ENCODE data around the gene ZNF644.

ZNF644 gene

DNA sequence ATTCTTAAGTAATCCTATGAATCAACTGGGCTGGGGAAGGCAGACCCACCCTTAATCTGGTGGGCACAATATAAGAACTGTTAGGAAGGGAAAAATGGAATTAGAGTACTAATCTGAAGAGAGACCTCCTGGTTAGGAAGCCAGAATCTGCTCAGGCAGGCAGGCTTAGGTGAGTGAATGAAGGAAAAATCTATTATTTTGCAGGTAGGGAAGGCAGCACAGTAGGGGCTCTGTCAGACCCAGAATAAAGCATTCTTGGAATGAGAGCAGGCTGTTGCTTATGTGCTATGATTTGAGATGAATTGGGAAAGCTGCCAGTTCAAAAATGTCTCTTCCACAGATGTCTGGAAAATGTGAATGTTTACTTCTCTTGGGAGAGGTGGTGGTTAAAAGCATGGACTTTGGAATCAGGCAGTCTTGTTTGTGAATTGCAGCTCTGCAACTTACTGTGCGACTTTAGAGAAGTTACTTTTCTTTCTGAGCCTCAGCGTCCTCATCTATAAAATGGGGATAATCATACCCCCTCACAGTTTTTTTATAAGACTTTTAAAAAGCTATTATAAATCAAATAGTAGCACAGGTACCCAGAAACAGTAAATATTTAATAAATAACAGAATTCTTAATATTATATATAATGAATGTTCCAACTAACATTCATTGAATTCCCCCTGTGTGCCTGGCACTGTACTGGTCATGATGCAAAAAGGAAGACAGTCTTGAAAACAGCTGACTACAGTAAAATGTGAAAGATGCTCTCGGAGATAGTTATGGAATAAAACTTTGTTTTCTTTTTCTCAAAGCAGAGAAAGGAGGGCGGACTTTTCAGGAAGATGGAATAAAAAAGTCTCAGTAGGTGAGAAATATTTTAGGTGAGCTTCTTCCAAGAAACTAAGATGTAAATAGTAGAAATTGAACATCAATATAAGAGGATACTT is 15.3 kb upstream of the ZNF644 start:
- H3K36me3 ChIP-seq (ENCODE audit: insufficient read depth, low read length) = no peaks in the 10 kb centered on the region
- no peaks in the 10 kb centered on the region for H3K4me1 ChIP-seq (ENCODE audit: insufficient read depth, low read length)
- no peaks in the 10 kb centered on the region for H3K9me3 ChIP-seq (ENCODE audit: control insufficient read depth, insufficient read depth, low read length)
- no peak overlapping the region for H3K9ac ChIP-seq (ENCODE audit: low read depth, low read length)

DNA sequence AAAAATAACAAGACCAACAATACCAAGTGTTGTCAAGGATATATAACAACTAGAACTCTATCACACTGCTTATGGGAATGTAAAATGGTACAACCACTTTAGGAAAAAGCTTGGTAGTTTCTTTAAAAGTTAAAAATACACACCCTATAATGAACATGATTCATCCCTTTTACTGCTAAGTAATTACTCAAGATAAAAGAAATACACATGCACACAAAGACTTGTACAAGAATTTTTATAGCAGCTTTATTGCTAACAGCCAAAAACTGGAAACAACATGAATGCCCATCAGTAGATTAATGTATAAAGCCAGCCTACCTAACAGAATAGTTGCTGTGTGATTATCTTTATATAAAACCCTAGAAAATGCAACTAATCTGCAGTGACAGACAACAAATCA is 10.5 kb upstream of the ZNF644 start:
- Histone ChIP-seq H3K36me3 (ENCODE audit: insufficient read depth, low read length) (no peaks in the 10 kb centered on the region), H3K9ac (ENCODE audit: low read depth, low read length) (no peak overlapping the region), H3K4me1 (ENCODE audit: insufficient read depth, low read length) (no peaks in the 10 kb centered on the region), H3K9me3 (ENCODE audit: control insufficient read depth, insufficient read depth, low read length) (no peaks in the 10 kb centered on the region)

DNA sequence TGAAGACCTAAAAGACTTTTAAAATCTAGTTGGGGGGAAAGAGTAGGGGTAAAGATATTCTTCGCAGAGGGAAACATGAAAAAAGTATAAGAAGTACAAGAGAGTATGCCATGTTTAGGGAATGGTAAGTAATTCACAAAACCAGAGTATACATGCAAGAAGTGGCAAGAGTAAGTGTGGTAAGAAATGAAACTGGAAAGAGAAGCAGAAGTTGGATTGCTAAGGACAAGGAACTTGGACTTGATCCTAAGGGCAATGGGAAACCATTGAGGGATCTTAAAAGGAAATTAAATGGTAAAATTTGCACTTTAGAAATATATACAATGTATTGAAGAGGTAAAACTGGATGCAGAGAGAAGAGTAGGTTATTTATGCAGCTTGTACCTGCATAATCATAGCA is 9.2 kb upstream of the ZNF644 start:
- no peaks in the 10 kb centered on the region for H3K4me1 ChIP-seq (ENCODE audit: insufficient read depth, low read length)
- no peaks in the 10 kb centered on the region for H3K36me3 ChIP-seq (ENCODE audit: insufficient read depth, low read length)
- H3K9ac ChIP-seq (ENCODE audit: low read depth, low read length) = no peak overlapping the region
- H3K9me3 ChIP-seq (ENCODE audit: control insufficient read depth, insufficient read depth, low read length) = no peaks in the 10 kb centered on the region

DNA sequence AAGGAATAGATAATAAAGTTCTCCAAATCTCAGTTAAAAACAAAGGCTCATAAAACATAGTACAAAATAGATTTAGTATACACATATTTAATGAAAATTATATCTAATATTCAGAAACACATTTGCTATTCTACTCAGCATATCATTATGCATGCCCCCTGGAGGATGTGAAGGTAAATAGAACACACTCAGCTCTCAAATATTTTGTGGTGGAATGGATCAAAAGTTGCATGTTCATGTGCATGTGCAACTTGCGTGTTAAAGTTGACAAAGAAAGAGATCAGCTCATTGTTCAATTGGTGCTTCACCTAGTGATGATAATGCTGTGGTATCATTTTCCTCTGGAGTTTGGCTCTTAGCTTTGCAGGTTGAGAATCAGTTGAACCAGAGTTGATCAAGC is 4.9 kb upstream of the ZNF644 start:
- Histone ChIP-seq H3K4me1 (ENCODE audit: insufficient read depth, low read length) (peaks cover 9% of the 10 kb centered on the region), H3K36me3 (ENCODE audit: insufficient read depth, low read length) (no peaks in the 10 kb centered on the region), H3K9ac (ENCODE audit: low read depth, low read length) (no peak overlapping the region), H3K9me3 (ENCODE audit: control insufficient read depth, insufficient read depth, low read length) (no peaks in the 10 kb centered on the region)

DNA sequence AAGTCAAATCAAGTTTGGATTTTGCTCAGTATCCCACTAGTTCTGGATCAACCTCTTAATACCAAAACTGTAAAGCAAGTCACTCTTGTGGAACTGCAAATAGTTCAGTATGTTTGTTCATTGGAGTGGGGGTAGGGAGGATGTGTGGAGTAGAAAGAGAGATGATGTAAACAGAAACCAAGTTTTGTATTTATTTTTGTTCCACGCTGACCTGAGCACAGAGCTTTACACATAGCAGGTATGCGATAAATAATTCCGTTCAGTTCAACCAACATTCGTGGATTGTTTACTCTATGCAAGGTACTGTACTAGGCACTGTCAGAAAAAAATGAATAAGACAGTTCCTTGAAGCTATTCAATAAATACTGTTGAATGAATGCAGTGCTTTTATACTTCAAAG is 4.5 kb upstream of the ZNF644 start:
- H3K9me3 ChIP-seq (ENCODE audit: control insufficient read depth, insufficient read depth, low read length) = no peaks in the 10 kb centered on the region
- H3K4me1 ChIP-seq (ENCODE audit: insufficient read depth, low read length) = peaks cover 9% of the 10 kb centered on the region
- no peaks in the 10 kb centered on the region for H3K36me3 ChIP-seq (ENCODE audit: insufficient read depth, low read length)
- no peak overlapping the region for H3K9ac ChIP-seq (ENCODE audit: low read depth, low read length)

DNA sequence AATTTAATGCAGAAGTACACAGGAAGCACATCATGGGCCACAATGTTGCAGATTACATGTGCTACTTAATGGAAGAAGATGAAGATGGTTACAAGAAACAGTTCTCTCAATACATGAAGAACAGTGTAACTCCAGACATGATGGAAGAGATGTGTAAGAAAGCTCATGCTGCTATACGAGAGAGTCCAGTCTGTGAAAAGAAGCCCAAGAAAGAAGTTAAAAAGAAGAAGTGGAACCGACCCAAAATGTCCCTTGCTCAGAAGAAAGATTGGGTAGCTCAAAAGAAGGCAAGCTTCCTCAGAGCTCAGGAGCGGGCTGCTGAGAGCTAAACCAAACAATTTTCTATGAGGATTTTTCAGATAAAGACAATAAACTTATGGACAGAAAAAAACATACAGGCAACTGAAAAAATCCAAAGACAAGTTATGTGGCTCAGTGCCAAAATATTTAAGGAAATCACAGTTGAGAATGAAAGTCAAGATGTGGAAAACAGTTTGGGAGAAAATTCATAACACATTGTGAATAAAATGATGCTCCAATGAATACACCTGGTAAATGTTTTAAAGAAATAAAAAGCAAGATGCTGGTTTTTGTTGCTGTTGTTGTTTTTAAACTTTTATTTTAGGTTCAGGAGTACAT is 2.8 kb upstream of the ZNF644 start:
- Histone ChIP-seq H3K9ac (ENCODE audit: low read depth, low read length) (no peak overlapping the region), H3K9me3 (ENCODE audit: control insufficient read depth, insufficient read depth, low read length) (no peaks in the 10 kb centered on the region), H3K36me3 (ENCODE audit: insufficient read depth, low read length) (no peaks in the 10 kb centered on the region), H3K4me1 (ENCODE audit: insufficient read depth, low read length) (peaks cover 9% of the 10 kb centered on the region)

DNA sequence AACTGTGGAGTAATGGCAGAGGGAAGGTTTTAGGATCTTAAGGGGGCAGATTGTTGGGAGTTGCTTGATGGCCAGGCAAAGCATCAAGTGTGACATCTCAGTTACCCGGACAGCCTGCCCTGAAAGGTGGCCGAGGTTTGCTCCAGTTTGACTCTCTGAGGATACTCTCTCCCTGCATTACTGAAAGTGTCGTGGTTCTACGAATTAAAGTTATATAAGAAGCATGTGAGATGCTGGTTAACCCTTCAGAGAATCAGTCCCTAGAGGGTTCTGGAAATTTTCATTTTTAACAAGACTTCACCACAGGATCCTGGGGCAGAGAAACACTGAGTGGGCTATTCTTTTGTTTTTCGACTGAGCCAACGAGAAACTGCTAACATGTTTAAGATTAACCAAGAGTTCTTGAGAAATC is 689 bp upstream of the ZNF644 start:
- Histone ChIP-seq H3K9ac (ENCODE audit: low read depth, low read length) (peak overlapping the region; percentile 90), H3K4me1 (ENCODE audit: insufficient read depth, low read length) (peaks cover 9% of the 10 kb centered on the region), H3K36me3 (ENCODE audit: insufficient read depth, low read length) (no peaks in the 10 kb centered on the region), H3K9me3 (ENCODE audit: control insufficient read depth, insufficient read depth, low read length) (no peaks in the 10 kb centered on the region)

DNA sequence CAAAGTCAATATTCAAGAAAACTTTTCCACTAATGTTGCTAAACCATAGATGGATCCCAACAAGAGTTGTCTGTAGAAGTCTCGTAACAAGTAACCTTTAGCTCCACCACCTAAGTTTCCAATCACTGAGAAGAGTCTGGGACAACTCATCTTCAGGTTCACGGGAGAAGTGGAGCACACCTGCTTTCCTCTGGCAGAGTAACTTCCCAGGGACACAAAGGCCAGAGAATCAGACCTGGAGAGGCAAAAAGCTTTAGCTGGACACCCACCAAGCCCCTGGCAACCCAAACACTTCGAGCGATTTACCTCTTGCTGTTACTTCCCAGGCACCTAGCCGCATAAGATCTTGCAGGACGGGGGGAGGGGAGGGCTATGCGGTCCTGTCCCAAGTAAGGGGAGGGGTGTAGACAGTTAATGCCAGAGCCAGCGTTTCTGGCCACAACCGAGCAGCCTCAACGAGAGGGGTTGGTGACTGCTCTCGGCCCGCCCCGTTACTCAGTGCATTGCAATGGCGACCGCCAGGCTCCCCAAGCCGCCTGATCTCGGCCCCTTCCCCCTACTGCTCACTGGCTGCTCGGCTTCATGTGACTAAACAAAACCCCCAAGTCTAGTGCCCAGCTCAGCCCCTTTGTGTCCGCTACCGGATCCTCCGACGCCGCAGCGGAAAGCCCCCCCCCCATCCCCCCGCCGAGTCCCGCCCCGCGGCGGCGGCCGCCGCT is 709 bp downstream of the ZNF644 start:
- Histone ChIP-seq H3K4me1 (ENCODE audit: insufficient read depth, low read length) (peaks cover 12% of the 10 kb centered on the region), H3K36me3 (ENCODE audit: insufficient read depth, low read length) (no peaks in the 10 kb centered on the region; the same call in 1 of the 2 replicates), H3K9me3 (ENCODE audit: control insufficient read depth, insufficient read depth, low read length) (no peaks in the 10 kb centered on the region), H3K9ac (ENCODE audit: low read depth, low read length) (peak overlapping the region; percentile 90)

DNA sequence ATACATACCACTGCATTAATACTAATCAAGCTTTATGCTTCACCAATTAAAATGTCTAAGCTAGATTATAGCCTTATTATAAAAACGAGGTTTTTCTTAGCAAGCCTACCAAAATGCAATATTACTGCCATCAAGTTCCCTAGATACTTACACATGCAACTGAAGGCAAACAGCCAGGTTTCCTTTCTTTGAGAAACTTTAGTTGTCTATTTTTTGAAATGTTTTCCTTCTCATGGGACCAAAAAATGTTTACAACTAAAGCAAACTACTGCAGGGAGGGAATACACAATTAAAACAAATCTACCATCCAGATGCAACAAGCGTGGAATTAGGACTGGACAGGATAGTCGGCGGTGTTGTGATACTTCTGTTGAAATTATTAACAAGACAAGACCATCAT is 1.3 kb downstream of the ZNF644 start:
- H3K4me1 ChIP-seq (ENCODE audit: insufficient read depth, low read length) = peaks cover 18% of the 10 kb centered on the region
- H3K9me3 ChIP-seq (ENCODE audit: control insufficient read depth, insufficient read depth, low read length) = no peaks in the 10 kb centered on the region
- H3K36me3 ChIP-seq (ENCODE audit: insufficient read depth, low read length) = no peaks in the 10 kb centered on the region; the same call in 1 of the 2 replicates
- H3K9ac ChIP-seq (ENCODE audit: low read depth, low read length) = peak overlapping the region; percentile 90

DNA sequence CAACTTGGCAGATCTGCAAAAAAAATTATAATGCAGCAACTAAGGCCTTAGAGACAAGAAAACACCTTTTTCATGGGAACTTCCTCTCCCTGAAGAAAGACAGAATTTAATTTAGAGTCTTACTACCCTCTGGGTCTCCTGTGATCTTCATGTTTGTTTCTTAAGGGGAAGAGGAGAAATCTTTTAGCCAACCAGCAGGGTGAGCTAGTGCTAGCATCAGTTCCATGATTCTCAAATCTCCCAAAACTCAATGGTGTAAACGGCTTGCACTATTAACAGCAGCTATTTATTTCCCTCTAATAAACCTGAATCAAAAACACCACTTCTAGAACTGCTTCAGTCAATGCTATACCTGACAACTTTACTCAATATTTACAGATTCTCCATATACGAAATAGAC is 3.8 kb downstream of the ZNF644 start:
- no peaks in the 10 kb centered on the region for H3K9me3 ChIP-seq (ENCODE audit: control insufficient read depth, insufficient read depth, low read length)
- no peaks in the 10 kb centered on the region; the same call in 1 of the 2 replicates for H3K36me3 ChIP-seq (ENCODE audit: insufficient read depth, low read length)
- no peak overlapping the region for H3K9ac ChIP-seq (ENCODE audit: low read depth, low read length)
- peaks cover 23% of the 10 kb centered on the region for H3K4me1 ChIP-seq (ENCODE audit: insufficient read depth, low read length)

DNA sequence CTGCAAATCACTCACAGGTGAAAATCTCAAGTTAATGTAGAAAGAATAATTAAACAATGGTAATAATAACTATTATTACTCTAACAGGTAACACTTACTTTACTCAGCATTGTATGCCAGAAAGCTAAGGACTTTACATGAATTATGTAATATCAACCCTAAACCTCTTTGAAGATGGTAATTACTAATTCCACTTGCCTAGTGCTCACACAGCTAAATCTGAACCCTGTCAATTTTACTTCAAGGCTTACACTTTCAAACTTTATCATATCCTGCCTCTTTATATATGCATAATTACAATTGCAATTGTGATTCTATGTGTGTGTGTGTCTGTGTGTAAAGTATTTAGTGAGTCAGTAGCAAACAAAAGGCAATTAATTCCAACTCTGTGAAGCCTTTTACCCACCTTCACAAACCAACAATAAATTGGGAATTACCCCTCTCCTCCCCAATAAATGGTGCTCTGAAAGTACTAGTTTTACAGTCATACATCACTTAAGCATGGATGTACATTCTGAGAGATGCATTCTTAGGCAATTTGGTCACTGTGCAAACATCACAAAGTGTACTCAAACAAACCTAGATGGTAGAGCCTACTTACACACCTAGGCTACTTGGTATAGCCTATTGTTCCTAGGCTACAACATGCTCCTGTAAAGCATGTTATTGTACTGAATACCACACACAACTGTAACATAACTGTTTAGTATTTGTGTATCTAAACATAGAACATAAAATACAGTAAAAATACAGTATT is 5.9 kb downstream of the ZNF644 start:
- H3K36me3 ChIP-seq (ENCODE audit: insufficient read depth, low read length) = no peaks in the 10 kb centered on the region; the same call in 1 of the 2 replicates
- H3K9ac ChIP-seq (ENCODE audit: low read depth, low read length) = no peak overlapping the region
- H3K4me1 ChIP-seq (ENCODE audit: insufficient read depth, low read length) = peaks cover 15% of the 10 kb centered on the region
- H3K9me3 ChIP-seq (ENCODE audit: control insufficient read depth, insufficient read depth, low read length) = no peaks in the 10 kb centered on the region

DNA sequence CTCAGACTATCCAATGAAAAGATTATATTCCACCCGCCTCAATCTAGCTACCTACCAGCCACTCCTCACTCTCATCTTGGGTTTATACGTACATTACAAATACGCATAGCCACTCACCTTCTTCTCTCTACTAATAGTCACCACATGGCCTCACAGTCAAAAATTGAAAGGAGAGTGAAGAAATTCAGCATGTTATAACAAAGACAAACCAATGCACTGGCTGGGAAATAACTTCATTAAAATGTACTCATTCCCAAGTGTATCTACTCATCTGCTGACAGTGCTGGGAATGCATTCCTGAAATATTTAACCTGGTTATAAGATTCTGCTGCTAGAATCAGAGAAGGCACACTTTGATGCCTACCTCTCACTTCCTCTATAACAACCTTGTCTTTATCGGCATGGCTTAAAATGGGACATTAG is 6.5 kb downstream of the ZNF644 start:
- Histone ChIP-seq H3K4me1 (ENCODE audit: insufficient read depth, low read length) (peaks cover 15% of the 10 kb centered on the region), H3K9ac (ENCODE audit: low read depth, low read length) (no peak overlapping the region; the same call in 1 of the 2 replicates), H3K9me3 (ENCODE audit: control insufficient read depth, insufficient read depth, low read length) (no peaks in the 10 kb centered on the region), H3K36me3 (ENCODE audit: insufficient read depth, low read length) (no peaks in the 10 kb centered on the region; the same call in 1 of the 2 replicates)

DNA sequence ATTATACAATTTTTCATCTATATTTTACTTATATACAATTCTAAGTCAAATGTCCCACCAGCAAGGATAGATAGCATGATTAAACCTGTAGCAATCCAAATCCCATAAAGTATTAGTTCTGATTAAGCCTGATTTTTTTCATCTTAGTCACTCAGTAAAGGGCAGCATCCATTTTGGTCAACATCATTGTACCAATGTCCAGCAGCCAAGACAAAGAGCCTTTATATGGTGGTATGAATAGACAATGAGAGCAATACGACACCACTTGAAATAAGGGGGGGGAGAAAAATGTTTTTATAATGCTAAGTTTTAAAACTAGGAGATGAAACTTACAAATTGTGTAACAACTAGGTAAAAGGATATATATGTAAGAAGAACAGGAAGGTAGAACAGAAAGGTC is 7.4 kb downstream of the ZNF644 start:
- H3K4me1 ChIP-seq (ENCODE audit: insufficient read depth, low read length) = peaks cover 15% of the 10 kb centered on the region
- no peak overlapping the region for H3K9ac ChIP-seq (ENCODE audit: low read depth, low read length)
- H3K36me3 ChIP-seq (ENCODE audit: insufficient read depth, low read length) = no peaks in the 10 kb centered on the region; the same call in 1 of the 2 replicates
- no peaks in the 10 kb centered on the region for H3K9me3 ChIP-seq (ENCODE audit: control insufficient read depth, insufficient read depth, low read length)

DNA sequence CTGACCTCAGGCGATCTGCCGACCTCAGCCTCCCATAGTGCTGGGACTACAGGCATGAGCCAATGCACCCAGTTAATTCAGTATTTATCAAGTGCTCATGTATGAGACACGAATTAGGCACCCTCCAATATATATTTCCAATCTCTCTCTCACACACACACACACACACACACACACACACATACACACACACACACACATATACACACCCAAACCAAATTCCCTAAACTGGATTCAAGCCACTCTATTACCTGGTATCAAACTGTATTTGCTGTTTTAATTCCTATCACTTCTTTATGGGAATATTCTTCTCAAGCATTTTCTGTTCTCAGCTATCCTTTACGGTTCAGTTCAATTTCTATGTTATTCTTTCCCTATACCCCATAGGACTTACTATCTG is 8.5 kb downstream of the ZNF644 start:
- H3K4me1 ChIP-seq (ENCODE audit: insufficient read depth, low read length) = peaks cover 15% of the 10 kb centered on the region
- no peak overlapping the region for H3K9ac ChIP-seq (ENCODE audit: low read depth, low read length)
- H3K36me3 ChIP-seq (ENCODE audit: insufficient read depth, low read length) = no peaks in the 10 kb centered on the region; the same call in 1 of the 2 replicates
- H3K9me3 ChIP-seq (ENCODE audit: control insufficient read depth, insufficient read depth, low read length) = no peaks in the 10 kb centered on the region

Measured in ES-I3 (cell line).